ENCODE results near the gene SEMA3F. TPM values are rescaled to one million over a fixed set of nuclear protein-coding genes. Genes with fewer than 3 reads are reported as not detected.
A peak's percentile ranks its signal among the peaks of the same experiment; 100 is the strongest.

The SEMA3F gene
- total RNA-seq, 1 donor from 2014 or later: 15.7 TPM

GRCh38 chr3:50132421-50133282 lies 22.5 kb upstream of the SEMA3F start:
- DNase-seq (ENCODE audit: low read depth in 2 of 2): no peak

GRCh38 chr3:50133283-50133615 lies 21.9 kb upstream of the SEMA3F start:
- no peak for DNase-seq (ENCODE audit: low read depth in 2 of 2)

DNA sequence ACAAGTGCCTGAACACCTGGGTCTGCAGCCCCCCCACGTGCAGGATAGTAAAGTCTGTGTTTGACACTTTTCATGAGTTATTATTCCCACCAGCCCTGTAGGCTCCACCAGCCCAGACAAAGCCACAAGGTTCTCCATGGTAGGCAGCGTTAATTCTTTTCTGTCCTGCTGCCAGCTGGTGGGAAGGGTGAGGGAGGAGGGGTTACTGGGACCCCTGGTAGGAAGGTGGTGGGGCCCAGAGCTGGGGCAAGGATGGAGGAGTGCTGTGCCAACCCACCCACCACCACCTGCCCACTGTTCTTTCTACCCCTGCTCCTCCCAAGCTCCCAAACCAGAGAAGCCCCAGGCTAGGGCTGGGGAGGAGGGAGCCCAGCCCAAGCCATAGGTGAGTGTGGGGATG lies 20.8 kb upstream of the SEMA3F start:
- DNase-seq (ENCODE audit: low read depth in 2 of 2): no peak

DNA sequence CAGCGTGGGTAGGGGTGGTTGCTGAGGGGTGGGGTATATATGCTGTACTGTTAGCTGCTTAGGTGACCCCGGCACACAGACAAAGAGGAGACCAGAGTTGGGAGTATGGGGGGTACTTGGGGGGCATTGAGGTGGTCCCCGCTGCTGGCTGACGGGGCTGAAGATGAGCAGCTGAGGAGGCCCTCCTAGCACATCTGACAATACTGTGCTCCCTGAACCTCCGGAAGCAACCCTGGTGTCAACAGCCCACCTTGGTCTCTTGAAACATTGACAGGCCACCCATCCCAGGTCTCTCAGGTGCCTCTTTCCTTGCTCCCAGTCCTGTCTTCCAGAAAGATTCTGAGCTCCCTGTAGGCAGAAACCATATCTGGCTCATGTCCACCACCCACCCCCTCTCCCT lies 19.2 kb upstream of the SEMA3F start:
- DNase-seq (ENCODE audit: low read depth in 2 of 2): no peak

DNA sequence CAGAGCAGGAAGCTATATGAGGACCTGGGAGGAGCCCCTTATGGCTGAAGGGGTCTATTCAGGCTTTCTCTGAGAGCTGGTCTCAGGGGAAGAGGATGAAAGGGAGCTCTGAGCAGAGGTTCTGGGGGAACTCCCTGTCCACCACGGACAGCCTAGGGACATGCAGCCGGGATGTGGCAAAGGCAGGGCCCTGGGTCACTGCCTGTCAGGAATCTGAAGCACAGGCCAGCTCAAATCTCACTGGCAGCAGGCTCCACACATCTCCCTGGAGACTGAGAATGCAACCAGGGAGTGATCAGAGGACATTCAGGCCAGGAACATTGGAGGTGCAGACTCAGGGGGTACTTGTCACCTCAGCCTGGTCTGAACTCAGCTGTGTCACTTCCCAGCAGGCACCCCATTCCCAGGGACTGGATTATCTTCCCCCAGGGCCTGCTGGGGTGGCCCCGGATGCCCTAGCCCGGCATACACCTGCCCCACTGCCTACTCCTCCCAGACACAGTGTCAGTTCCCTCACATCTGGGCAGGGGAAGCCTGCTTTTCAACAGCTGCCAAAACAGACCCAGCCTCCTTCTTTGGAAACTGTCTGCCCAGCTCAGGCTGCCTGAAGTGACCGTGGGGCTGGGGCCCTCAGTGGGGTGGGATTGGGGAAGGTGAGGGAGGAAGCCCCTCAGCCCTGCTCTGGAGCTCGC lies 18.3 kb upstream of the SEMA3F start:
- no peak for DNase-seq (ENCODE audit: low read depth in 2 of 2)

- no peak for DNase-seq (ENCODE audit: low read depth in 2 of 2)
These were observed 17.6 kb upstream of the SEMA3F start for GRCh38 chr3:50137531-50137930.

- DNase-seq (ENCODE audit: low read depth in 2 of 2): peak in 1 of 2 donors; percentile 43
These were observed 16.6 kb upstream of the SEMA3F start for GRCh38 chr3:50138266-50139200.

GRCh38 chr3:50139308-50139707 lies 15.8 kb upstream of the SEMA3F start:
- DNase-seq (ENCODE audit: low read depth in 2 of 2): no peak

- no peak for DNase-seq (ENCODE audit: low read depth in 2 of 2)
These were observed 15.3 kb upstream of the SEMA3F start for GRCh38 chr3:50139718-50140423.

DNA sequence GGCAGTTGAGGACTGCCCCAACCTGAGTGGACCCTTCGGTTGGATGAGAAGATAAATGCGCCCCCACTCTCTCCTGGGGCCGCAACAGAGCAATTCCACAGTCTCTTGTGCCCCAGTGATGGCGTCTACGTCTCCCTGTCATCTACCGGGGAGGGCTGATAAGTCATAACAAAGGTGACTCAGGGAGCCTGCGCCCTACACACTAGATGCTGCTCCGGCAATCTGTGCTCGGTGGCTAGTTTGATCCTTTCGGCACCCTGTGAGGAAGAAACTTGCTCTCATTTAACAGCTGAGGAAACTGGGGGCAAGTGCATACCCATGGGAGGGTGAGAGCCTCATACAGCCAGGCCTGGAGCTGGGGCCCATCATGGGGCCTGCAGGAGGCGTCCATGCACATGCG lies 14.1 kb upstream of the SEMA3F start:
- DNase-seq (ENCODE audit: low read depth in 2 of 2): no peak

GRCh38 chr3:50146316-50146901 lies 8.7 kb upstream of the SEMA3F start:
- no peak for DNase-seq (ENCODE audit: low read depth in 2 of 2)

GRCh38 chr3:50147016-50147415 lies 8.1 kb upstream of the SEMA3F start:
- no peak for DNase-seq (ENCODE audit: low read depth in 2 of 2)

GRCh38 chr3:50147447-50147846 lies 7.7 kb upstream of the SEMA3F start:
- DNase-seq (ENCODE audit: low read depth in 2 of 2): no peak

DNA sequence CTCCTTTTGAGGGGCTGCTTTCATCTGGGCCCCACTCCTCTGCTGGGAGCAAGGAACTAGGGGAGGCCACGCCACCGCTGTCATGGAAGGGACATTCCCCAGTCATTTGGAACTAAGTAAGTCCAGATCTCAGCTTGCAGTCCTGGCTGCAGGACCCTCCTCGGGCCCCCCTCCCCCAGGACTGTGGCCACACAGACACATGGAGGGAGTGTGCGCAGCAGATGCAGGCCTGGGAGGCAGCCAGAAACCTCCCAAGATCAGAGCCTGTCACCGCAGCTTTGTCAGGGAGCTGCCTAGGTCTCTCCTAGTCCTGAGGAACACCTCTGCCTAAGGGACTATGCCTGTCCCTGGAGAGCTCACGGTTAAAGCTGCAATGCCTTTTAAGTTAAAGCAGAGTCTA lies 7.3 kb upstream of the SEMA3F start:
- no peak for DNase-seq (ENCODE audit: low read depth in 2 of 2)

DNA sequence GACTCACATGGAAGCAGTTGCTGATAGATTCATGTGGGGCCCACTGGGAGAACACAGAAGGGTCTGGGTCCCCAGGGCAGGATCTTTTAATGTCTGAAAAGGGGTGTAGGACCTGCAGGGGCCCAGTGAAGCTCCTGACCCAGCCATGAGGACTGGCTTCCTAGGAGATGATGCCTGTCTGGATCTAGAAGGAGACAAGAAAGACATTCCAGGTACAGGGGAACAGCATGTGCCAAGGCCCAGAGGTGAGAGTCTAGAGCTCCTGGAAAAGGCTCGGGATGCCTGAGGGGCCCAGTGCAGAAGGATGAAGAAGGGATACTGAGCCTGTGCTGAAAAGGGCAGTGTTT lies 4.7 kb upstream of the SEMA3F start:
- no peak for DNase-seq (ENCODE audit: low read depth in 2 of 2)

GRCh38 chr3:50150863-50151686 lies 4.0 kb upstream of the SEMA3F start:
- no peak for DNase-seq (ENCODE audit: low read depth in 2 of 2)

DNA sequence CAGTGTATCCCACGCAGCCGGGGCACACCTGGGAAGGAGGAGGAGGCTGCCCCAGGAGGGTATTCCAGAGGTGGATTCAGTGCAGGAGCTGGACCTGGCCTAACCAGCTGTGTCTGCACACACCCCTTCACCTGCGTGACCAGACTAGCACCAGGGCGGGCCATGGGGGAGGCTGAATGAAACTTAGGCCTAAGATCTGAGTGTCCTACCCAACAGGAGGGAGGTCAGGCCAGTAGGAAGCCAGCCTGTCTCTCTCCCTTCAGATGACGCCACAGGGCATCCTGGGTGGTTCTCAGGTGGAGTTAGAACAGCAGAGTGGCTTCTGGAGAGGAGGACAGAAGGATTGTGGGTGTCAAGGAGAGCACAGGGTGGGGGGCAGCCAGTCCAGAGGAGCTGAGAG lies 3.4 kb upstream of the SEMA3F start:
- no peak for DNase-seq (ENCODE audit: low read depth in 2 of 2)

GRCh38 chr3:50153782-50154475 lies 1.2 kb upstream of the SEMA3F start:
- no peak for DNase-seq (ENCODE audit: low read depth in 2 of 2)

DNA sequence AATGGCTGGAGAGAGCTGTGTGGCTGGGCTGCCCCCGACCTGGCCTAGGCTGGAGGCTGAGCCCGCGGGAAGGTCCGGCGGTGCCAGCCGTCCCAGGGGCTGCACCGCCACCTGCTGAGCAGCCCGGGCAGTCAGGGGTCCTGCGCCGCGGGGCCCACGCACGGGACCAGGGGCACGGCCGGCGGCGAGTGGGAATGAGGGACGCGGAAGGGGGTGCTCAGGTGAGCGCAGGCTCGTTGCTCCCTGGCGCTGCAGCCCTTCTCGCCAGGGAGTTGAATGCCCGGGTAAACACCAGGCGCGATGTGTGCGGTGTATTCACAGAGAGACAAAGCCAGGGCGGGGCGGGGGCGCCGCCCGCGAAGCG lies 666 bp upstream of the SEMA3F start:
- DNase-seq (ENCODE audit: low read depth in 2 of 2): peak in 1 of 2 donors; percentile 41

GRCh38 chr3:50155491-50155878 lies 361 bp downstream of the SEMA3F start:
- no peak for DNase-seq (ENCODE audit: low read depth in 2 of 2)

Measured in dermis microvascular lymphatic vessel endothelial cell (primary cell).